ENCODE data around the gene EMSY.

The EMSY gene

GRCh38 chr11:76597533-76598425, 153.0 kb downstream of the EMSY start:
- DNase-seq (ENCODE audit: low spot score): no peak

- DNase-seq (ENCODE audit: low spot score): peak; percentile 61
Observed at GRCh38 chr11:76598426-76598839, 153.6 kb downstream of the EMSY start.

- DNase-seq (ENCODE audit: low spot score): peak; percentile 46
Observed at GRCh38 chr11:76599041-76600013, 154.5 kb downstream of the EMSY start.

- no peak for DNase-seq (ENCODE audit: low spot score)
Observed at GRCh38 chr11:76600124-76600655, 155.4 kb downstream of the EMSY start.

- DNase-seq (ENCODE audit: low spot score): no peak
Observed at GRCh38 chr11:76601272-76601671, 156.5 kb downstream of the EMSY start.

- no peak for DNase-seq (ENCODE audit: low spot score)
Observed at GRCh38 chr11:76601724-76602123, 156.9 kb downstream of the EMSY start.

- DNase-seq (ENCODE audit: low spot score): no peak
Observed at GRCh38 chr11:76602431-76602861, 157.6 kb downstream of the EMSY start.

Measured in D341Med (cell line).